Hematopoietic multipotent progenitor cell treated with erythropoietin and hydrocortisone succinate and interleukin-3 and kit ligand, for 6 days (in vitro differentiated cells): Measurements from ENCODE around the gene NEK5.
"Not testable (repeated sequence)": the region's sequence is repeated elsewhere in the genome, so short reads cannot be mapped to it uniquely, and the experiment has no call there.

Experiments
- DNase-seq: peaks from one replicate; pipeline ENCODE4 v3.0.0-alpha.2; 2015

The NEK5 gene

DNA sequence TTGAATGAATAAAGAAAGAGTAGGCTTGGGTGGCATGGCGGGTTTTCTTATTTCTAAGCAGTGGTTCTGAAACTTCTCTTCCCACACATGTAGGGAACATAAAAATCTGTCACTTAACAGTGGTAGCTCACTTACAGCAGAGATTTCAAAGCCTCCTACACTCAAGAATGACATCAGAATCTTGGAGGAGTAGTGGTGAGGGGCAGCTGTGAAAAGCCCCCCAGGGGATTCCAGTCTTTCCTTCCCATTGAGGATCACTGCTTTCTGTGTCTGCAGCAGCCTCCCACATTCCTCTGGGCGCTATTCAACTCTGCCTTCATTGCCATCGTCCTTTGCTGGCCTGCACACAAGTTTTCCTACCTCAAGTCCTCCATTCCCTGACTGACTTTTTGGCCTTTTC is 8.6 kb upstream of the NEK5 start:
- DNase-seq = no peak

DNA sequence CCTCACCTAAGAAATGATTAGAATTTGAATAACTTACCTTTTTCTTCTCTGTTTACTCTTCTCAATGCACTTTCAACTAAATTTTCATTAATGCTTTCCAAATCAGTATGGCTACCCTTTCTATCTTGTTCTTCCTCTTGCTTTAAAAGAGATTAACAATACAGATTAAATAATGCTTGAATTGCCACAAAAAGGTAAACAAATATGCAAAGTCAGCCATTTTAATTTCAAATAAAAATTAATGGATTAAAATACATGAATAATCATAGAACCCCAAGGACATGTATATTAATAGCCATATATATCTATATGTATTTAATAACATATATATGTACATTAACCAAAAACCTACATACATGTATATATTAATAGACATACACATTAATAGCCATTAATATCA is 7.9 kb upstream of the NEK5 start:
- no peak for DNase-seq

DNA sequence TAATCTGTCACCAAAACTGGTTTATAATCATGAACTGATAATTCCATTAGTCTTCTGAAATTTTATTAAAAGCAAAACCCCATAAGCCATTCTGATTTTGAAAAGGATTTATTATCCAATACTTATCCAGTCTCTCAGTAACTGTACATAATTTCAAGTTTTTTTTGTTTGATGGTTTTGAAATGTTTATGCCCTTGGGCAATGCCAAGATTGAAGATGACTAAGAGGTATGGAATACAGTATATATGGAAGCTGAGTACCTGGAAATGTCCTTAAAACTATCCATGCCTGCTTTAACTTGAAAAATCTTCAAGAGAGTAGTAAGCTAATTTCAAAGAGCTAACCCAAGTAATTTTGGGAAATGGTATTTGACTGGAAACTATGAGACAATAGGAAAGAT is 1.8 kb upstream of the NEK5 start:
- no peak for DNase-seq

DNA sequence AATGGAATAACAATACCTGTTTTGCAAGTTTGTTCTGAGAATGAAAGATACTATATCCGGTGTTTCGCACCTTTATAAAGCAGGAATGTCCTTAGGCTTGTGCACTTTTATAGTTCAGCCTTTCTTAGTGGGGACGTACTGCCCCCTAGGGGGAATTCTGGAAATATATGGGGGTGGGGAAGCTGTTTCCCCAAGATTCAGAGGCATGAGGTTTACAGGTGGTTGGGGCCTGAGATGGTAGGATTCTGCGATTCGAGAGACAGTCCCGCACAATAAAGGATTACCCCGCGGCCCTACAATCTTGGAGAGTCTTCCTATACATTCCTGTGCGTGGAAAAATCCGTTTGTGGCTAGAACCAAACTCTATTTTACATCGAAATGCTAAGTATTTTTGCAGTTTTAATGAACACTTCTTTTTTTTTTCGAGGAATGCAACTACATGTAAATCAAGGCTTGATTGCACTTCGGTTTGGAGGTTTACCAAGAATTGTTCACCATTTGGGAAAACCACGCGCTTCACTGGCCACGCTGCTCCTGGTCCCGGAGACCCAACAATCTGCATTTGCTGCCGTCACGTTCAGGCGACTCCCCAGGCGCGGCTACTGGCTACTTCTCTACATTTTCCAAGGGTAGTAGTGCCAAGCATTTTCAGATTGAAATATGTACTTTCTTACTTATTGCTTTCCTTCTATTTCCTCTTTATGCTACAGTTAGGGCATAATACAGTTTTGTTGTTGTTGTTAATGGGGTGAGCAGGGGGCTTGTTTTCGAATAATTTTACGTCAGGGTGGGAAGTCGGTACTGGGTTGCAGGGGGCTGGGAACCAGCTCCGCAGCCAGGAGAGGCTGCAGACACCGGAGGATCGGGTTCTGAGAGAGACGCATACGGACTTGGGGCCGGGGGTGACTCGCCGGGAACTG is 830 bp downstream of the NEK5 start:
- DNase-seq = peak; percentile 84

DNA sequence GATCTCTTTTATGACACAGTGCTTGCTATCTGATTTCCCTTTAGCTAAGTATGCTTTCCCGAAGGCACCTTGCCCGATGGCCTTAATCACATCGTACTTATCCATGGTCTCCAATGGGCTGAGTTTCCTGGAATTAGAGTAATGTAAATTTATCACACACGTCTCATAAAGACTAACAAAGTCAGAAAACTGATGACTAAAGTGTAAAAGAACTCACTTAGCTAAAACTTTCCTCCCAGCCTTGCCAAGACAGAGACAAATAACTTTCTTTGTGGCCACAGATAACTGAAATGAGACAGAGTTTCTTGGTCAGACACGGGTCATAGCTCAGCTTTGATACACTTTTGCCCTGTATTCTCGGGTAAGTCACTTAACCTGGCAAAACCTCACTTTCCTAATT is 1.5 kb downstream of the NEK5 start:
- DNase-seq = no peak

DNA sequence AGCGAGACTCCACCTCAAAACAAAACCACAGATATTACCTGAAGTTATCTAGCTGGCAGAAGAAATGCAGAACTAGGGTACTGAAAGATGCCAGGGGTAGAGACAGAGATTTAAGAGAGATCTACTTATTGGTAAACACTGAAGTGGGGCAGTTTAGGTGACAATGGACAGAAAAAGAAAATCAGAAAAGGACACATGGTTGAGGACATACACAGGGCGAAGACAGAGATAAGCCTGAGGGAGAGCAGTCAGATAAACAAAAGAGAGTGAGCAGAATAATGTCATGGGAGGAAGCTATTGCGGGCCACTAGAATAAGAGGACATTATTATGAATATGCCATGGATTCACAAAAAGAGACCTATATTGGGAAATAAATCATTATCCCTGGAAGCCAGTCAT is 3.3 kb downstream of the NEK5 start:
- peak; percentile 59 for DNase-seq

DNA sequence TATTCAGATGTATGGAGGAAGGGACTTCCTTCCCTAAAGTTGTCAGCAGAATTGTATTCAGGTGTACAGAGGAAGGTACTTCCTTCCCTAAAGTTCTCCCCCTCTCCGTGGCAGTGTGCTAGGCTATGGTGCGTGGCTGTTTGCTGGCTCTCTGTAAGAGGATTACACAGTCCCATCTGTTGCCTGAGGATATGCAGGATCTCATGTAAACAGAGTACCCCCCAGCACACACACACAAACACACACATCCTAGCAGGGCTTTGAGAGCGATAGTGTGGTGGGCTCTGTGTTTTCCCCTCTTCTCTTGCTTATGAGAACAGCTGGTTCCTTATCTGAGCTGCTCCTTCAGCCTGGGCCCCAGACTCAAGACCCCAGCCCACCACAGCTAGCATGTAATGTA is 10.3 kb downstream of the NEK5 start:
- DNase-seq = no peak

DNA sequence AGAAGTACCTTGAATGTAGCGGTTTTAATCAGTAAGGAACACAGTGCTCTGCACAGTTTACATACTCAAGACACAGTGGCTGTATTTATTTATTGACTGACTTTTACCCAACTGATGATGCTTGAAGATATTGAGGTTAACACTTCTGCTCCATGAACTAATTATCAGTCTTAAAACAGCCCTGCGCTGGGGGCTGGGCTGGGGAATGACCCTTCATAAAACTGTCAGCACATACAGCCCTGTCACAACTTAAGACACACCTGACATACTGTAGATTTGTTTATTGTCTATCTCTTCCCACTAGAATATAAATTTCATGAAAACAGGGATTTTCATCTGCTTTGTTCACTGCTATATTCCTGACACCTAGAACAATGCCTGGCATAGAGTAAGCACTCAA is 10.8 kb downstream of the NEK5 start:
- DNase-seq = peak; percentile 11

DNA sequence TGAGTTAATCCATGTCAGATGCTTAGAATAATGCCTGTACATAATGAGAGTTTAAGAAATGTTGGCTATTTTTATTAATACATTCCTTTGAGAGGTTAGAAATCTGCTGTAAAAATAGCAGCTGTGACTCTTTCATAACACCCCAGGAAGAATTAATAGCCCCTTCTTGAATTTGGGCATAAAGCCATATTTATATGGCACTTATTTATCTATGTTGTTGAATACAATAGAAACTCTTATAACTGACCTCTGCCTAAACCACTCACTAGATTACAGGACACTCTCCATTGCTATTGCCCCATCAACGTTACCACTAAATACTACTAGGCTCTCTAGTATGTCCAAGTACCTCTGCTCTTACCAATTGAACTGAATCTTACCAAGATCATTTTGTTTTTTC is 16.3 kb downstream of the NEK5 start:
- no peak for DNase-seq

DNA sequence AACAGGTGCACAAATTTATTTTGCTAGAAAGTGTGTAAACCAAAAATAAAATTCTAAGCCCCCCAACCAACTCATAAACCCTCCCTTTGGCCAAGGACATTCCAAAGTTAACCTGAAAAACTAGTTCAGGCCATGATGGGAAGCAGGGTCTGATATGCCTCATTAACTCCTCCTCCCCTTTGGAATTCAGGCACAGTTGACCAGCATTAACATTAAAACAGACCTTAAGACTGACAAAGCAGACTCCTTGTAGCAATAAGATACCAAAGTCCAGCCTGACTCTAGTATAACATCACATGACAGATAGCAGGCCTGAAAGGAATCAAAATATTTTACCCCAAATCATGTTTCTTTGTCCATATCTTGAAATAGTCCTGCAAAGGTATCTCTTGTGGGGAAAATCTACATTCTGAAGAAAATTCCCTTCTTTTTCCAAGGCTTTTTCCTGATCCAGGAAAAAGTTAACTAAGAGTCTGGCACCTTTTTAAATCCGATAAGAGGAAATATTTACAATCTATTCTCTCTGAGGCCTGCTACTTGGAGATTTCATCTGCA is 19.7 kb downstream of the NEK5 start:
- no peak for DNase-seq

DNA sequence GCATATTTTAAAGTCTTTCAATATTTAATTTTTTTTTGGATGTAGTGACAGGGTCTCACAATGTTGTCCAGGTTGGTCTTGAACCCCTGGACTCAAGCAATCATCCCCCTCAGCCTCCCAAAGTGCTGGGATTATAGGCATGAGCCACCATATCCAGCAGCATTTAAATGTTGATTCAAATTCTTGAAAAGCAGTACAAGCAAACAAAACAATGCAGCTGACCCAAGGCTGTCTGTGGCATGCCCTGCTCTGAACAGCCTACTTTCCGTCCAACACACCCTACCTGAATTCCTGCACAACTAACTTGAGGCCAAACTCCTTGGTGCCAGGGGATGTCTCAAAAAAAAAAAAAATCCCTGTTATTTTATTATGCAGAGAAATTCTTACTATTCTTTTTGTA is 23.0 kb downstream of the NEK5 start:
- DNase-seq = no peak

DNA sequence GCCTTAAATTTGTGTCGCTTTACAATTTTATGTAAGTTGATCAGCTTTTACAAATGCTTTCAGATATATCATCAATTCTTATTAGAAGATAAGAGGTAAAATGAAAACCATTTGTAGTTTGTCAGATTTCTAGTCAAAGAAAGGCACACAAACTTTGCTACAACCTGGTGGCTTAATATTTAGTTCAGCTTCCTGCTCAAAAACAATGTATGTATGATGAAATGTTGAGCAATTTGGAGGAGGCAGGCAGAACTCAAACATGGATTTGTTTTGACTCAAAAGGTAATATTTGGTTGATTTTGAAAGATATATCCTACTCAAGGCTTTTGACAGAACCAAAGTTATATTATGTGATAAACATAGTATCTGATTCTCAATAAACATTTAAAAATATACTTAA is 24.2 kb downstream of the NEK5 start:
- DNase-seq = peak; percentile 15

DNA sequence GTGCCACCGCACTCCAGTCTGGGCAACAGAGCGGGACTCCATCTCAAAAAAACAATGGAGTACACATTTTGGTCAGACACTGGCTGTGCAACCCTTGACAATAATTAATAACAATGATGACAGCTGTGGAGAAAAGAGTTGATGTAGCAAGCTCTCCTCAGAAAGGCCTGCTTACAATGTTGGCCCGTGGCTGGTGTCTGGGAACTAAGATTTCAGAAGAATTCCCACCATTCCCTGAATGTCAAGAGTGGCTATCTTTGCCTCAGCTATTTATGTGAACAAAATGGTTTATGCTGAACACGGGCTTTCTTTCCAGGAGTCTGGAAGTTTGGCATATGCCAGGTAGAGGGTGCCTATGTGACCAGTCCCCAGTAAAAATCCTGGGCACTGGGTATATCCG is 25.5 kb downstream of the NEK5 start:
- no peak for DNase-seq

DNA sequence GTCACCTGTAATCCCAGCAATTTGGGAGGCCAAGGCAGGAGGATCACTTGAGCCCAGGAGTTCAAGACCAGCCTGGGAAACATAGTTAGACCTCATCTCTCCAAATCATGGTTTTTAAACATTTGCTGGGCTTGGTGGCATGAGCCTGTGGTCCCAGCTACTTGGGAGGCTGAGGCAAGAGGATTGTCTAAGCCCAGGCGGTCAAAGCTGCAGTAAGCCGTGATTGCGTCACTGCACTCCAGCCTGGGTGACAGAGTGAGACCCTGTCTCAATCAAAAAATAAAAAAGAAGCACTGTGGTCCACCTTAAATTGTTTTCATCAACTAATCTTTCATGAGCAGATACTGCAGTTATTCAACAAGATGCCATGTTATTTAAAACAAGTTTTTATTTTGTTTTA is 26.4 kb downstream of the NEK5 start:
- not testable (repeated sequence) for DNase-seq

DNA sequence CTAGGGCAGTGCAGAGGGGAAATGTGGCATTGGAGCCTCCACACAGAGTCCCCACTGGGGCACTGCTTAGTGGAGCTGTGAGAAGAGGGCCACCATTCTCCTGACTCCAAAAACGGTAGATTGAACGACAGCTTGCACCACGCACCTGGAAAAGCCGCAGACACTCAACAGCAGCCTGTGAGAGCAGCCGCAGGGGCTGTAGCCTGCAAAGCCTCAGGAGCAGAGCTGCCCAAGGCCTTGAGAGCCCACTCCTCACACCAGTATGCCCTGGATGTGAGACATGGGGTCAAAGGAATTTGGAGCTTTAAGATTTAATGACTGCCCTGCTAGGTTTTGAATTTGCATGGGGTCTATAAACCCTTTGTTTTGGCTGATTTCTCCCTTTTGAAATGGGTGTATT is 31.7 kb downstream of the NEK5 start:
- DNase-seq = no peak

DNA sequence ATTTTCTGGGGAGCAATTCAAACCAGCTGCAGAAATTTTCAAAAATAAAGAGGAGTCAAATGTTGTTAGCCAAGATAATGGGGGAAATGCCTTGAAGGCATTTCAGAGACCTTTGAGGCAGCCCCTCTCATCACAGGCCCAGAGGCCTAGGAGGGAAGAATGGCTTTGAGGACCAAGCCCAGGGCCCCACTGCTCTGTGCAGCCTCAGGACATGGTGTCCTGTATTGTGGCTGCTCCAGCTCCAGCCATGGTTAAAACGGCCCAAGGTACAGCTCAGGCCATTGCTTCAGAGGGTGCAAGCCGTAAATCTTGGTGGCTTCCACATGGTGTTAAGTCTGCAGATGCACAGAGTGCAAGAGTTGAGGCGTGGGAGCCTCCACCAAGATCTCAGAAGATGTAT is 32.1 kb downstream of the NEK5 start:
- no peak for DNase-seq

DNA sequence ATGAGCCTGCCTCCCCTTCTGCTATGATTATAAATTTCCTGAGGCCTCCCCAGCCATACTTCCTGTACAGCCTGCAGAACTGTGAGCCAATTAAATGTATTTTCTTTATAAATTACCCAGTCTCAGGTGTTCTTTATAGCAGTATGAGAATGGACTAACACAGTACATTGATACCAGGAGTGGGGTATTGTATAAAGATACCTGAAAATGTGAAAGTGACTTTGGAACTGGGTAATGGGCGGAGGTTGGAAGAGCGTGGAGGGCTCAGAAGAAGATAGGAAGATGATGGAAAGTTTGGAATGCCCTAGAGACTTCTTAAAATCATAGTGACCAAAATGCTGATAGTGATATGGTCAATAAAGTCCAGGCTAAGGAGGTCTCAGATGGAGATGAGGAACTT is 32.8 kb downstream of the NEK5 start:
- DNase-seq = no peak

DNA sequence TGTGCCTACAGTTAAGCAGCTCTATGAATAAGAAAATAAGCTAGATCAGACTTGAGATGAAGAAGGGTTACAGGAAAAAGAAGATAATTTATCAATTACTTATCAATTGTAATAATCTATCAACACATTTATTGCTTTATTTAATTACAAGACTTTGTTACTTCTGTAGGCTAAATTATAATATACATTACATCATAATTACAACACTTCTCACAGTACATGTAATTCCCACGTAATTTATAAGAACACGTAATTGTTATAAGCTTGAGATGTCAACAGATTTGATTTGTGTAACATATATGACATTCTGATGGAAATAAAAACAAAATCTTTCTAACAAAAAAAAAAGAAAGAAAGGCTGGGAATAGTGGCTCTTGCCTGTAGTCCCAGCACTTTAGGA is 36.8 kb downstream of the NEK5 start:
- no peak for DNase-seq

DNA sequence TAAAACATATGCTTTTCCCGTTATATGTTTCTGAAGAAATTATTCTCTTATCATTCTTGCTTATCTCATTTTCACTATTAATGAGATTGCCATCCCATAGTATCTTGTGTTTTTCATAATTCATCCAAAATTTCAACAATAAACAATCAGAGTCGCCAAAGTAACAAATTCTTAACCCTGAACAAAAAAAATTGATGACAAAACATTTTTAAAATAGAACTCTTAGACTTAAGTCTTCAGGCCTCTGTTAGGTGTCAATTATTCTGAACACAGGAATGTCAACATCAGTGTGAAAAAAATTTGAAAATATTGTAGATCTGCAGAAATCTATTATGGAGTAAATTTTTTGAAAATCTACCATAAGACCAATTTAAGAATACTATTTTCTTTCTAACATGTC is 37.4 kb downstream of the NEK5 start:
- no peak for DNase-seq

DNA sequence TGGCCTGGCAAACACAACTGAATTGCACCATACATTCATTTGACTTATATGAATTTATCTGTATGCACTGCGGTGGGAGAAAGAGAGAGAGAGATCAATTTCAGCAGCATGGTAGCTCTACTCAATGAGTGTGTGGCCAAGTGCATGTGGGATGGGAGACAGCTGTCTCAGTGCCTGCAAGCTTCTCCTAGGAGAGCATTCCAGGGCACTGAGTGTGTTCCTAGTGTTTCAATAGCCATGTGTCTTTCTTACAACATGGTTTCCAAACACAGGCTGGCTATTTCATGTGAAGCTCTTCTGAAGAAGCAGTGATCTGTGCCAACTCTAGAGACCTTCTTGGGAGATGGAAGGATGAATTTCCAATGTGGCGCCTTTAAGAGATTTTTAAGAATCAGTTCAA is 43.5 kb downstream of the NEK5 start:
- no peak for DNase-seq

DNA sequence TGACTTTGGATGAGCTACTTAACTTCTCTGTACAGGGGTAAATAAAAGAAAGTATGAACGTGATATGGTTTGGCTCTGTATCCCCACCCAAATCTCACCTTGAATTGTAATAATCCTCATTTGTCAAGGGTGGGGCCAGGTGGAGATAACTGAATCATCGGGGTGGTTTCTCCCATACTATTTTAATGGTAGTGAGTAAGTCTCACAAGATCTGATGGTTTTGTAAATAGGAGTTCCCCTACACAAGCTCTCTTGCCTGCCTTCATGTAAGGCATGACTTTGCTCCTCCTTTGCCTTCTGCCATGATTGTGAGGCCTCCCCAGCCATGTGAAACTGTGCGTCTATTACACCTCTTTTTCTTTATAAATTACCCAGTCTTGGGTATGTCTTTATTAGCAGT is 43.9 kb downstream of the NEK5 start:
- not testable (repeated sequence) for DNase-seq

DNA sequence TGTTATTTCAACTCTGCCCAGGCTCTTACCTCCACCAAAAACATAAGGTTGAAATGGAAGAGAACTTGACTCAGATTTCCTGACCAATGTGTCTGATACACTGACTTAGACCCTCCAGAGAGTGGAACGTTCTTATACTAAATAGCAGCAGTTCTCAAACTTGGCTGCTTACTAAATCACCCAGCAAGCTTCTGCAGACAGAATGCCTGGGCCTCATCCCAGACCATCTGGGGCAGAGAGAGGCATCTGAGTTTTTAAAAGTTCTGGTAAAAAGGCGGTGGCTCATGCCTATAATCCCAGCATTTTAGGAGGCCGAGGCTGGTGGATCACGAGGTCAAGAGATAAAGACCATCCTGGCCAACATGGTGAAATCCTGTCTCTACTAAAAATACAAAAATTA is 46.3 kb downstream of the NEK5 start:
- DNase-seq = no peak

DNA sequence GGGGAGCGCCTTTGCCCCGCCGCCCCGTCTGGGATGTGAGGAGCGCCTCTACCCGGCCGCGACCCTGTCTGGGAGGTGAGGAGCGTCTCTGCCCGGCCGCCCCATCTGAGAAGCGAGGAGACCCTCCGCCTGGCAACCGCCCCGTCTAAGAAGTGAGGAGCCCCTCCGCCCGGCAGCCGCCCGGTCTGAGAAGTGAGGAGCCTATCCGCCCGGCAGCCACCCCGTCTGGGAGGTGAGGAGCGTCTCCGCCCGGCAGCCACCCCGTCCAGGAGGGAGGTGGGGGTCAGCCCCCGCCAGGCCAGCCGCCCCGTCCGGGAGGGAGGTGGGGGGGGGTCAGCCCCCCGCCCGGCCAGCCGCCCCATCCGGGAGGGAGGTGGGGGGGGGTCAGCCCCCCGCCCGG is 49.0 kb downstream of the NEK5 start:
- DNase-seq = not testable (repeated sequence)

DNA sequence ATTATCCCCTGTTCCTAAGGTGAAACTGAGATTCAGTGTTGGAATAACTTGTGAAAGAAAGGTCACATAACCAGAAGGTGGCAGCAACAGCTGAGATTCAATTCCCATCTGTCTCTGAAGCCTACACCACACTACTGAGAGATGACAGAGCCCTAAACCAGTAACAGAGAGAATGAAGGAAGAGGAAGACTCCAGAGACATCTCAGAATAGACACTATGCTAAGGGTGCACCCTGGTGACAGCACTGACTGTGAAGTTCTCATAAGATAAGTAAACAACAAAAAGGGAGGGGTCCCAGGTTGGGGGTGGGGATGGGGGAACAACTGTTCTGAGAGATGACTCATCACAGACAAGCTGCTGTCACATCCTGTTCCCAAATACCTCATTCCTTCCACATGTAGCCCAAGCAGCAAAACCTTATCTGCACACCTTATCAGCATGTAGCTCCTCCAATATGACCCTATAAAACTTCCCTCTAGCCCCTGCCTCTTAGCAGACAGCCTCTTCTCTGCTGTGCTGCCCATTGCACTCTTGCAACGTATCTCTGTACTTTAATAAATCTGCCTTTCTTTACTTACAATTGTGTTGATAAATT is 57.8 kb downstream of the NEK5 start:
- peak; percentile 61 for DNase-seq

DNA sequence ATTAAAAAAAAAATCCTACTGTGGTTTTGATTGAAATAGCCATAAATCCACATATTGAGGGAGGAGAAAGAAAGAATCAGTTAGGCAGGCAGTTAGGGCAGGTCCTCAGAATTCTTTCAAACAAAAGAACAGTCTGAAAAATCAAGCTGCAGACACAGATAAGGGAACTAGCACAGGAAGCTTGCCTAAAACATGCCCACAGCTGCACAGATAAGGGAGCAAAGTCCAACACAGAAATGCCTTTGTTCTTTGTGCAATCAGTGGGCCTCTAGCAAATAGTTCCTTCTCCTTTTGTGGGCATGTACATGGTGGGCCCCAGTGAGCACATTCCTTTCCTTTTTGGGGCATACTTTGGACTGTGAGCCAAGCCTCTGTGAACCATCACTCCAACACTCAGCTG is 61.6 kb downstream of the NEK5 start:
- DNase-seq = peak; percentile 49
